ENCODE data around the gene ARAP1.

ARAP1 gene

GRCh38 chr11:72741849-72742512, 10.2 kb downstream of the ARAP1 start:
- no peak for DNase-seq

- no peak for DNase-seq
These were observed 10.8 kb downstream of the ARAP1 start for GRCh38 chr11:72741429-72741833.

GRCh38 chr11:72740562-72741428, 11.4 kb downstream of the ARAP1 start:
- no peak for DNase-seq

- no peak for DNase-seq
These were observed 12.2 kb downstream of the ARAP1 start for GRCh38 chr11:72740060-72740424.

GRCh38 chr11:72739240-72740059, 12.8 kb downstream of the ARAP1 start:
- DNase-seq, result no peak

GRCh38 chr11:72738199-72739141, 13.7 kb downstream of the ARAP1 start:
- no peak for DNase-seq

- no peak for DNase-seq
These were observed 14.9 kb downstream of the ARAP1 start for GRCh38 chr11:72737336-72737735.

GRCh38 chr11:72736452-72737069, 15.6 kb downstream of the ARAP1 start:
- DNase-seq, result peak; percentile 70

- no peak for DNase-seq
These were observed 16.6 kb downstream of the ARAP1 start for GRCh38 chr11:72735495-72736027.

GRCh38 chr11:72732329-72732728, 19.9 kb downstream of the ARAP1 start:
- DNase-seq, result no peak

- DNase-seq, result no peak
These were observed 21.5 kb downstream of the ARAP1 start for GRCh38 chr11:72730737-72731136.

GRCh38 chr11:72730243-72730642, 22.0 kb downstream of the ARAP1 start:
- DNase-seq, result no peak

GRCh38 chr11:72727521-72727920, 24.7 kb downstream of the ARAP1 start:
- DNase-seq, result no peak

GRCh38 chr11:72726266-72727220, 25.7 kb downstream of the ARAP1 start:
- no peak for DNase-seq

GRCh38 chr11:72725724-72726028, 26.5 kb downstream of the ARAP1 start:
- DNase-seq, result no peak

- DNase-seq, result peak; percentile 76
These were observed 27.1 kb downstream of the ARAP1 start for GRCh38 chr11:72724851-72725723.

- no peak for DNase-seq
These were observed 28.1 kb downstream of the ARAP1 start for GRCh38 chr11:72724021-72724551.

- DNase-seq, result no peak
These were observed 28.7 kb downstream of the ARAP1 start for GRCh38 chr11:72723508-72723907.

GRCh38 chr11:72722050-72722748, 30.0 kb downstream of the ARAP1 start:
- peak; percentile 88 for DNase-seq

Measured in activated T-cell treated with anti-CD3 and anti-CD28 coated beads, Interleukin-2, amount 50 U/mL, for 1 hour (primary cell).